Activated CD4-positive, alpha-beta T cell treated with anti-CD3 and anti-CD28 coated beads, Interleukin-2, amount 50 U/mL, for 16 hours (primary cell): ENCODE measurements around the gene GRIK1.
"Not testable (repeated sequence)": the region's sequence is repeated elsewhere in the genome, so short reads cannot be mapped to it uniquely, and the experiment has no call there.

Experiments used
- DNase-seq: peaks from one replicate; pipeline ENCODE4 v3.0.0-alpha.2; 2020

GRIK1 gene

DNA sequence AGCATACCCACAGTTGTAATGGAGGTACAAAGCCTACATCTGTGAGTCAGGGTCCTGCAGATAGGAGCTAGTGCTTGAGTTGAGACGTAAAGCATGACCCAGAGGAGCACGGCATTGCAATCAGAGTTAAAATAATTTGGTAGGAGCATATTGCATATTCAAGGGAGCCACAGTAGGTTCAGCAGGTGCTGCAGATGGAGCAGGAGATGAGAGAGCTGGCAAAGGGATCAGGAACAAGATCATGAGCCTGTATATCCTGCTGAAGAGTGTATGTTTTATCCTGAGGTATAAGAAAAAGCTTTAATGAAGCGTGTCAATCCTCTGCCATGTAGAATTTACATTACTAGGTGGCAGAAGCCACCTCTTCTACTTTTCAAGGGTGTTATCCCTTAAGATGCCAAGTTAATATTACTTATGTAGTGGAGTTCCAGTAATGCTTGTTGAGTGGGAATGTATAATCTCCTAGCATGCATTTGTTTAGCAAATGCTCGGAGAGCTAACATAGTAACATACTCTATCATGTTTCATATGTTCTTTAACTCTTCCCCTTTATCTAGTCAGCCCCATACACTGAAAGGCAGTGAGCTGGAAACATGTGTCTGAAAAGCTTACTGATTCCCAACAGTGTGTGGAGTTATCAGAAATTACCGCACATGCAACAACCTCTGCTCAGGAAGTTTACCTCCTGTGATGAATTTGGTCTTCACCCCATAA lies 300.3 kb downstream of the GRIK1 start:
- no peak for DNase-seq

DNA sequence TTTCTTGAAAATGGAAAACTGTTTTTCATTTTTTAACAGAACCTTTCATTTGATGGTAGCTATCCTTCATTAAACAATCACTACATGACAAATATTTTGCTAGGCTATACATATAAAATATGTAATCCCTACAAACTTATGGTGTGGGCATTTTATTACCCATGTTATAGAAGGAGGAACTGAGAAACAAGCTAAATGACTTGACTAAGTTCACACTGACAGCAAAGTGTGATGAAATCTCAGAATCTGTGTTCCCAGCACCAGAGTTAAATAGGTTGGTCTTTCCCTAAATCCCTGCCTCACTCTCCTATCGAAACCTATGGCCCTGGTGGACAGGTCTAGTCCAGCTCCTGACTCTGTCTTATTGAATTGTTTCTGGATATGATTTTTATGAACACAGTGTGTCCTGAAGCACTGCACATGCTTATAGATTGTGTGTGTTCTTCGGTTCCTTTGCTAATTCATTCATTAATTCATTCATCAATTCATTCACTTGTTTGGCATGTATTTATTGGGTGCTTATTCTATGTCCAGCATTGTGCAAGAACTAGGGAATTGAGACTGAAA lies 301.0 kb downstream of the GRIK1 start:
- DNase-seq, result no peak

DNA sequence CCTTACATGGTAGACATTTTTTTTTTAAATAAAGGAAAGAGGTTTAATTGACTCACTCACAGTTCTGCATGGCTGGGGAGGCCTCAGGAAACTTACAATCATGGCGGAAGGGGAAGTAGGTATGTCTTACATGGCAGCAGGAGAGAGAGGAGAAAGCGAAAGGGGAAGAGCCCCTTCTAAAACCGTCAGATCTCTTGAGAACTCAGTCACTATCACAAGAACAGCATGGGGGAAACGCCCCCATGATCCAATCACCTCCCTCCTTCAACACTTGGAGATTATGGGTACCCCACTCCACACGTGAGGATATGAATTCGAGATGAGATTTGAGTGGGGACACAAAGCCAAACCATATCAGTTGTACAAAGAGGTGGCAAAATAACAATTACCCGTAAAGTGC lies 301.7 kb downstream of the GRIK1 start:
- no peak for DNase-seq

DNA sequence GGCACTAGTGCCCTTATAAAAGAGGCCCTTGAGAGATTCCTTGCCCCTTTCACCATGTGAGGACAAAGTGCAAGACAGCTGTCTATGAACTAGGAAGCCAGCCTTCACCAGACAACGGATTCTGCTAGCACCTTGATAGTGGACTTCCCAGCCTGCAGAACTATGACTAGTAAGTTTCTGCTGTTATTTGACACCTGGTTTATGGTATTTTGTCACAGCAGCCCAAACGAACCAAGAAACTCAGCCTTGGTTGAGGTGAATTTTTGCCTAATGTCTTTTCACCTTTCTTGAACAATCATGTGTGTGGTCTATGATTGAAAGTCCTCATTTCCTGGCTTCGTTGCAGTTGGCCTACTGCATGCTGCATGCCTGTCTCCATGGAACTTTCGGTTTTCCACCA lies 302.2 kb downstream of the GRIK1 start:
- DNase-seq, result no peak

DNA sequence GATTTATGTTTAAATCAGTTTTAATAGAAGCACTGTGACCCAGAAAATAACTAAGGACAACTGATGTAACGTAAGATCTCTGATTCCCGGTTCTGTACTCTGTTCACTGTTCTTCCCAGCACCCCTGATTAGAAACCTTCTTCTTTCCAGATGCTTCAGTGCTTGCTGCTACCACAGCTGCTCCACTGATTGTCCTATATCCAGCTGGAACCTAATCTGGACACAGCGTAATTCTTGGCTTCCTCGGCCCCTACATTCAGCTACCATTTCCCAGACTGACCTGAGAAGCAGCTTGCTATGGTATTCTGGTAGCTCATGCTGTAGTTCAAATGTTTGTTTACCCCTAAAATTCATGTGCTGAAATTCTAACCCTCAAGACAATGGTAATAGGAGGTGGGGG lies 302.7 kb downstream of the GRIK1 start:
- no peak for DNase-seq

DNA sequence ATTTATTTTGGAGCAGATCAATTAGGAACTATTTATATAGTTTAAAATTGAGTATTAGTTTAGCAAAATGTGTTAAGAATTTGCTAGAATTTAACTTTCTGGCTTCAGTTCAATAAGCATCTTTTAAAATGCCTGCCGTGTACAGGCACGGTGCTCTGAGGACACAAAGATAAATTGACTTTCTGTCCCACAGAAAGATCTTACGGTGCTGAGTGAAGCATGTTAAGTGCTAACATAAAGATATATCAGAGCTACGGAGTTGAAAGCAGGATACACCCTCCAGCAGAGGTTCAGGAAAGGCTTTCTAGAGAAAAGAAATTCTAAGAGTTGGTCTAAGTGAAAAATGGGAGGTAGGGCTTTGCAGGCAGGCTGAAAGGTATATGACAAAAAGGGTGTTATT lies 305.4 kb downstream of the GRIK1 start:
- no peak for DNase-seq

DNA sequence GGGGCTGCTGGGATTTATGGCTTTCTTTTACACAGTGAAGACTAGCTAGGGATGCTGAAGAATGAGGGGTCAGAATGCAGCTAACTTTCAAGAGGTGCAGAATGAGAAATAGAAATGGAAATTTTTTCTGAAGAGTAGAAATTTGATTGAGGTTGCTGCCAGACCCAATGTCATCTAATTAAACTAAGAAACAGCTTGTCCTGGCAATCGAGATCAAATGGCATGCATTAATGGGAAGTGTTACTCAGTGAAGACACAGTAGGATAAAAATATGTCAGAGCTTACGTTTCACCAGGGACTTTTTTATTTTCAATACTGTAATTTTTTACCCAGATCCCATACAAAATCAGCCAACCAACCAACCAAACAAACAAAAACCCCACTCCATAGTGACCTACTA lies 306.0 kb downstream of the GRIK1 start:
- no peak for DNase-seq

DNA sequence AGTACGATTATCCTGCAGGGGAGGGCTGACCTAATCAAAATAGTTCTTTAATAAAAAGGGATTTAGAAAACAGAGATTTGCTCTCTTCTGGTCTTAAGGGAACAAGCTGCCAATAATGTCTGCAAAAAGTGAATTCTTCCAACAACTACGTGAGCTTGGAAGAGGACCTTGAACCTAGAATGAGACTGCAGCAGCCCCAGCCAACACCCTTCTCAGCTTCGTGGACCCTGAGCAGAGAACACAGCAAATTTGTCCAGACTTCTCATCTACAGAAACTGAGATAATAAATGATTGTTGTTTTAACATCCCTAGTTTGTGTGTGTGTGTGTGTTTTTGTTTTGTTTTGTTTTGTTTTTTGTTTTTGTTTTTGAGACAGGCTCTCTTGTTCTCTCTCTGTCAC lies 309.4 kb downstream of the GRIK1 start:
- DNase-seq, result no peak

DNA sequence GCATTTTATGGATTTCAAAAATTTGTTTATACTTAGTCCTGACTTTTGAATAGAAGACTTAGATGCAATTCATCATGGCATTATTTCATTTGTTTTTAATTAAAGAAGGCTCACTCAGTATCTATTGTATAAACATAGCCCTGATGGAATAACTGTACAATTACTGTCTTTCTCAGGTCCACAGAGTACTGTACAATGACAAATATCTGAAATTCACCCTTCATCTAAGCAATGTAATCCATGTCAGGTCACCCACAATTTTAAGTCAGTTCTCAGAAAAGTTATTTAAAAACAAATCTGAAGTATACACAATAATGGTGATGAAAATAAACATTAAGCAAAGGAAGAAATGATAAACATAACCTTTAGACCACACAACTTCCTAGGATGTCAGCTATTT lies 311.9 kb downstream of the GRIK1 start:
- no peak for DNase-seq

DNA sequence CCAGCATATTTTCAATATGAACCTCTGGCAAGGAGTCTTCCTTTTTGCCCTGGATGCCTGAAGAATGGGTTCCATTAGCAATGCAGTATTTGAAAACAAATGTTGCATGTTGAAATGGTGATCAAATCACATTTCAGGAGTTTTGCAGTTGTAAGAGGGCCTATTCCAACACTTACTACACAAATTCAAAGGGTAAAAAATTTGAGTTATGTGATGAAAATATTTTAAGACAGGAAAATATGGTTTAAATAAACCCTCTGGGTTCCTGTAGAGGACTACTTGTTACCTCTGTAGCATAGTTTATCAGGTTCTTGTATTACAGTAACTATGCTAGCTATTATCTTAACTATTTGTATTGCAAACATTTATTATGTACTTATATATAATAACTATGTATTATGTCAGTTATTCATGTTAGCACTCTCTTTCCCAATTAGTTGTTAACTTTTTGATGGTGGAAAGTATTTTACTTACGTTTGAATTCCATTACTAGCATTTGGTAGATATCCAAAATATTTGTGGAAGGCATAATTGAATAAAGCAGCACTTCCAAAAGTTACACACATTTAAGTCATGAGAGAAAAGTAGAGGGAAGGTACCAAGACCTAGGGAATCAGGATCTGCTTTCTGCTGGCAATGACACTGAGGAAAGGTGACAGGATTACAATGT lies 312.9 kb downstream of the GRIK1 start:
- no peak for DNase-seq

DNA sequence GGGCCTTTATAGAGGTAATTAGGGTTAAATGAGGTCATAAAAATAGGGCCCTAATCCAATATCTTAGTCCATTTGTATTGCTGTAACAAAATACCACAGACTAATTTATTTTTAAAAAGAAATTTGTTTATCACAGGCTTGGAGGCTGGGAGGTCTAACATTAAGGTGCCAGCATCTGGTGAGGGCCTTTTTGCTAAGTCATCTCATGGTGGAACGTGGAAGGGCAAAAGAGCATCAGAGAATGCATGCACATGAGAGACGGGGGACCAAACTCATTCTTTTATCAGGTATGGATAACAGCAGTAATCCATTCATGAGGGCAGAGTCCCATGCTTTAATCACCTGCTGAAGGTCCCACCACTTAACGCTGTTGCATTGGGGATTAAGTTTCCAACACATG lies 313.8 kb downstream of the GRIK1 start:
- DNase-seq, result no peak

DNA sequence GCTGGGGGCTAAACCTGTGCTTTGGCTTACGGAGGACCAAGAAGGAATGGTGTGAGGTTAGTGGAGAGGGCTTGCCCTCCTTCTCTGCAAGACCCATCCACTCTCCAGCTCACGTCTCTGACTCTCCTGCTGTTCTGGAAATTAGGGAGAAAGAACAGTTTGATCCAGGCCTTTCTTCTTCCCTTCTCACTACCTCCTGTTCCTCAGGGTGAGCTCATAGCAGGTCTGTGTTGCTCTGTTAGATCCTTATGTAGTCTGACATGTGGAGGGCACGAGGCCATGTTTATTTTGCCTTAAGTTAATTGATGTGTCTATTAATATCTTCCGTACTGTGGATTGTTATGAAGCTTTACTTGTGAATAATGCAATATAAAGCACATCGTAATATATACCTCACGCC lies 315.0 kb downstream of the GRIK1 start:
- DNase-seq, result no peak

DNA sequence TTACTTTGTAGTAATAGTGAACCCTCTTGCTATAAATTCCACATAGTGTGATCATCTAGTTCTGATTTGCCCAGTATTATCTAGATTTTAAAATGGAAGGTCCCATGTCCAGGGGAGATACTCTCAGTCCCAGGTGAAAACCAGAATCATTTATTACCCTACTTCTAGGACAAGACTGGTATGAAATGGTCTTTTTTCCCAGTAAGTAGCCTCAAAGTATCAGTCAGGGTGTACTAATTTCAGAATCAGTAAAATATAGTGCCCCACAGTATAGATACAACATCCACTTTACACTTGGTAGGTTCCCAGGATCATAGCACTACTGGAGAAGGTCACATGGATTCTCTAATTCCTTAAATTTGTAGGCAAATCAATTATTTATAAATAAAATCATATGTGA lies 318.3 kb downstream of the GRIK1 start:
- DNase-seq, result no peak

DNA sequence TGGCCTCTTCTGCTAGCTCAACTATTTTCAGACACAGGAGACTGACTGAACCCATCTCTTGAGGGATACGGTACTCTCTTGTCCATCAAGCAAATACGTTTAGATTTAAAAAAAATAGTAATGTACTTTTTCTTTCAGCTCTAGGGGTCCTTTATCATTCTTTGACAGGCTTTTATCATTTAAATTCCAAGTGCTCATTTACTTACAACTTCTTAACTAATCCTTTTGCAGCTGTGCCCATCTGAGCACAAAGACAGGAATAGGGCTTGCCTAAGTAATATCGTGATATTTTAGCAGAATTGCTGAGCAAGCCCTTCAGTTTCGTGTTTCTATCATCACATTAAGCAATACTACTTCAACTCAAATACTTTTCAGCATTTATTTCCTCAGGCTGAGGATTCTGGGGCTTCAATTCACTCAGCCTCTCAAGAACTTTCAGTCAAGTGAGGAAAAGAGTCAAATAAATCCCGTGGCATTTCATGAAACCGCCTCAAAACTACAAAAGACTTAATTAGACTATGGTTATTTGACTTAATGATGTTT lies 323.5 kb downstream of the GRIK1 start:
- no peak for DNase-seq

DNA sequence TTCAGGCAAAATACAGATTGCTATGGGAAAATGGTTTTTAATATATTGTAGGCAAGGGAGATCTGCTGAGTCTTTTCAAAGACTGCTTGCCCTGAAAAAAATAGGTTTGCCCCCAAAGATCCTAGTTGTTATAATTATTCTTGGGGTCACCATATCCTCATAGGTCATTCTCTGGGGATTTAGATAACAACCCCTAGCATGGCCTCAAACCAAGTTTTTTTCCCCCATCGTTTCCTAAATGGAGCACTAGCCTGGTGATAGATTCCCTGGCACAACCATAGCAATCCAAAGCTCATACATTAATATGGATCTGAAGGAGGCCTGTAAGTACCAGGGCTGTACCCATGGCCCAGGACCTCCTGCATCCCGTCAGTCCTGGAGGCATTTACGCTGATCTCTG lies 325.9 kb downstream of the GRIK1 start:
- no peak for DNase-seq

DNA sequence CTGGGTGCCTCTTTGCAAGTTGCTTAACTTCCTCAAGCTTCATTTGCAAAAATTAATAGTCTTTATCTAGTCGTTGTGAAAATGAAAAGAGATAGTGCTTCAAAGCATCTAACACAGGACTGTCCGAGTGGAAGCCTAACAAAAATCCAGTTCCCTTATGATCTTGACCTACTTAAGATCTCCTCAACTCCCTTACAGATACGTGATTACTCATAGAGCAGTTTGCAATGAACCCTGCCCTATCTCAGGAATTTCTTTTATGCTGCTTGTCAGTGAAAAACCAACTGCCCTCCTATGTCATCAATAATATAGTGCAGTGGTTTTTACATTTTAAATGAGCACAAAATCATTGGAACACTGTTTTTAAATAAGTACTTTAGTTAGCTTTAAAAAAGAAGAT lies 326.8 kb downstream of the GRIK1 start:
- no peak for DNase-seq

DNA sequence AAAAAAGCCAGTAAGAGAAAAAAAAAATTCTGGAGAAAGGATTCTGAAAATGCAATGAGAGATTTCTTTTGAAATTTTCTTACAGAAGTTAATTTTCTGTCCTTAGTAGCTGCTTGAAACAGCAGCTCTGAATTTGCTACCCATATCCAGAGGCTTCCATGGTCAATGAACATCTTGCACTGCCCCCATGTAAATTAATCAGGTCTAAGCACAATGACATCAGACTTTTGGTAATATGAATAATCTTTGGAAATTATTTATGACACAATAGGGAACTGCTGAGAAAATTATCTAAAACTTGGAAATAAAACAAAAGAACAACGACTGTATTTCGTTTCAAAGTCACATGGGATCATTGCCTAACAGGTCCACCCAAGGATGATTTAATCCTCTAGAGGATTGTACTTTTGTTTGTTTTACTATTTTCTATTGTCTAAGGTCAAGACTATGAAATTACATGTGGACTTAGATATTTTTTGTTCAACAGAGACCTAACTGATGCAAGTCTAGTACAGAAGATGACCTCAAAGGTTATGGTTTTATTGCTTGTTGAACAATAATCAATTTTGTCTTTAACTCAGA lies 328.9 kb downstream of the GRIK1 start:
- DNase-seq, result no peak

DNA sequence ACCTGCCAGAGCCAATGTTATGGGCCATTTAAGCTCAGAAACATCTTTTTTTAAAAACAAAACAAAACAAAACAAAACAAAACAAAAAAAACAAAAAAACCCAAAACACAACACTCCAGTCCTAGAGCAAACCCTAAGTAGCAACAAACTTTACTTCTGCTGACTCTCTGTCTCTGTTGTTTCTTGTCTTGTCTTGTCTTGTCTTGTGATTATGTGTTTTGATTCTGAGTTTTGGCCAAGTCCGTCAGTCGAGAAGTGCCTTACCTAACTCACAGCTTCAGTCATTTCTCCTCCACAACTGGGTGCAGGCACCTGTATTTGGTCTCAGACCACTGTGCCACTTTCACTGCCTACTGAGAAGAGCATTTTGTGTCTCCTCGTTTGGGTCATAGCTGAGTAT lies 333.2 kb downstream of the GRIK1 start:
- no peak for DNase-seq

DNA sequence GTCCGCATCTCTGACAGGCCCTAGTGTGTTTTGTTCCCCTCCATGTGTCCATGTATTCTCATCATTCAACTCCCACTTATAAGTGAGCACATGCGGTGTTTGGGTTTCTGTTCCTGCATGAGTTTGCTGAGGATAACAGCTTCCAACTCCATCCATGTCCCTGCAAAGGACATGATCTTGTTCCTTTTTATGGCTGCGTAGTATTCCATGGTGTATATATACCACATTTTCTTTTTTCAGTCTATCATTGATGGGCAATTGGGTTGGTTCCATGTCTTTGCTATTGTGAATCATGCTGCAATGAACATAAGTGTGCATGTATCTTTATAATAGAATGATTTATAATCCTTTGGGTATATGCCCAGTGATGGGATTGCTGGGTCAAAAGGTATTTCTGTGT lies 334.6 kb downstream of the GRIK1 start:
- DNase-seq, result not testable (repeated sequence)

DNA sequence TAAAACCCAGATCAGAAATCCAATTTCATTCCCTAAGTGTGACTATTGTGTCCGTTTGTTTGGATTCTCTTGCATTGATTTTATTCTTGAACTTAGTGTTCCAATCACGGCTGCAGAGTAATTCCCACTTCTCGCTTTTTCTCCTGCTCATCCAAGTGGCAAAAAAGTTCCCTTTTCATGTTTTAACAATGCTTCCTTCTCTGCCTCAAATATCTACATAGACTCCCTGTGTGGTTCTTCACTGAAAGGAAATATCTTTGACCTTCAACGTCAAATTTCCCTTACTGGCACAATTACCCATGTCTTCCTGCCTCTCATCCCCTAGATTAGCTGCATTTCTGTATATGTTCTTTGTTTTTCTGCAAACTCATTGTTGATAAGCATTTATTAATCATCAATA lies 335.7 kb downstream of the GRIK1 start:
- DNase-seq, result no peak

DNA sequence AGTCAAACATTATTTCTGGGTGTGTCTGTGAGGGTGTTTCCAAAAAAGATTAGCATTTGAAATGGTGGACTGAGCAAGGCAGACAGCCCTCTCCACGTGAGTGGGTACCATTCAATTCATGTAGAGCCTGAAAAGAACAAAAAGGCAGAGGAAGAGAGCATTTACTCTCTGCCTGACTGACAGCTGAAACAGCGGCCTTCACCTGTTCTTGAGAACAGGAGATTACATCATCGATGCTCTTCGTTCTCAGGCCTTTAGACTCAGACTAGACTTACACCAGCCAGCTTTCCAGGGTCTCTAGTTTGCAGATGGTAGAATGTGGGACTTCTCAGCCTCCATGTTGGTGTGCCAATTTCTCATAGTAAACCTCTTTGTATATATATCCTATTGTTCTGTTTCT lies 338.7 kb downstream of the GRIK1 start:
- DNase-seq, result no peak

DNA sequence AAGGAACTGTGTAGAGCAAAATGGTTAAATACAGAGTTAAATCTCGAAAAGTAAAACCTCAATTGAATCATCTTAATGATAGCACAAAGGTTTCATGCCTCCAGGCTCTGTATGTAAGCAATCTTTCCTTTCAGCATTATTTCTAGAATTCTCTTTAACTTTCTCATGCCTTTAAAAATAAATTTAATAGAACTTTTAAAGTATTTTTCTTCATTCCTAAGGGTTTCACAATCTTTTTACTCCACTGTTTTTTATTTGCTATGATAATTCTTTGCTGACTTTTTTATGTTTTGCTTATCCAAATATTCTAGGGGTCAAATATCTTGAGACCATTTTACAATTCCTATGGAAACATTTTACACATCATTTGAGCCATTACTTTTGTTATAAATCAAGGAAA lies 353.1 kb downstream of the GRIK1 start:
- DNase-seq, result no peak

DNA sequence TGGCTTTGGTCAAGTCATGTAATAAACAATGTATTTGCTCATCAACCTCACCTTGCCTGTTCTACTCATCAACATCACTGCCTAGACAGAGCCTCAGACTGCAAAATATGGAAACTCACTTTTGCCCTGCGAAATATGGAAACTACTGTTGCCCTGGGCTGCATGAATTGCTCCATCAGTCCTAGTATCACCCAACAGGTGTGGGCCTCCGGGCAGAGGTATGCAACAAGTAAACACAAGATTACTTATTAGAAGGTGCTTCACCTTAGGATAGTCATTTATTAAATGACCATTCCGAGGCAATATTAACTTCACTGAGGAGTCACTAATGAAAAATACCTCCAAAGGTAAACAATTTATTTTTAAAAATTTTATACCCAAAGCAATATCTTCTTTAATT lies 354.3 kb downstream of the GRIK1 start:
- DNase-seq, result no peak

DNA sequence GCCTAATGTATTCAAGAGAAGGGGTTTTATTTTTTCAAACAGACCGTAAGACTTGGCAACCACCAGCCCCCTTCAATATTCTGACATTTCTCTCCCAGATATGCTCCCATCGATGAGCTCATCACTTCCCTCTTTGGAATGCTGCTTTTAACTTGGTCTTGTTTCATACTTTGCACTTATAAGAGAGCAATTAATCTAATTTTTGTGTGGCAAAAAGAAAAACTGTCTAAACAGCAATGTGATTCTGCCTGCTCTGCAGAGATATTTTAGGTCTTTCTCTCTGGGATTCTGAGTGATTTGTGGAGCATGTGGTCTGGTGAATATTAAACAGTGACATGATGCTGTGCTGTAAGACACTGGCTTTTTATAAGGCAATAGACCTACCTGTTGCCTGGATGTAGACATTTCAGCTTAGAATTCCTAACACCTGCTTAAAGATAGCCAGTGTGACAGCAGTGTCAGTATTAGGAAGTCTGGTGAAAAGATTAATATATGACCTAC lies 356.3 kb downstream of the GRIK1 start:
- no peak for DNase-seq
